ENCODE results near the gene PANX3.

PANX3 gene

GRCh38 chr11:124658501-124658900, 47.3 kb downstream of the PANX3 start:
- Histone ChIP-seq H3K27ac (ENCODE audit: low read depth, low read length) (no peak overlapping the region), H3K27me3 (ENCODE audit: control insufficient read depth, insufficient read depth, low read length) (no peaks in the 10 kb centered on the region), H3K4me3 (ENCODE audit: low read depth, low read length) (no peak overlapping the region), H3K9ac (ENCODE audit: low read length) (no peak overlapping the region), H3K4me1 (ENCODE audit: control insufficient read depth, insufficient read depth, low read length) (peaks cover 11% of the 10 kb centered on the region), H3K9me3 (ENCODE audit: control insufficient read depth, insufficient read depth, low read depth, low read length) (no peaks in the 10 kb centered on the region), H3K36me3 (ENCODE audit: control insufficient read depth, insufficient read depth, low read length) (no peaks in the 10 kb centered on the region)

- Histone ChIP-seq H3K9me3 (ENCODE audit: control insufficient read depth, insufficient read depth, low read depth, low read length) (no peaks in the 10 kb centered on the region), H3K36me3 (ENCODE audit: control insufficient read depth, insufficient read depth, low read length) (no peaks in the 10 kb centered on the region), H3K27me3 (ENCODE audit: control insufficient read depth, insufficient read depth, low read length) (no peaks in the 10 kb centered on the region), H3K27ac (ENCODE audit: low read depth, low read length) (no peak overlapping the region), H3K4me1 (ENCODE audit: control insufficient read depth, insufficient read depth, low read length) (peaks cover 11% of the 10 kb centered on the region), H3K4me3 (ENCODE audit: low read depth, low read length) (no peak overlapping the region), H3K9ac (ENCODE audit: low read length) (no peak overlapping the region)
Measured at GRCh38 chr11:124658986-124659385, 47.8 kb downstream of the PANX3 start.

- Histone ChIP-seq H3K9me3 (ENCODE audit: control insufficient read depth, insufficient read depth, low read depth, low read length) (no peaks in the 10 kb centered on the region), H3K9ac (ENCODE audit: low read length) (no peak overlapping the region), H3K27me3 (ENCODE audit: control insufficient read depth, insufficient read depth, low read length) (no peaks in the 10 kb centered on the region), H3K27ac (ENCODE audit: low read depth, low read length) (no peak overlapping the region), H3K4me1 (ENCODE audit: control insufficient read depth, insufficient read depth, low read length) (peaks cover 11% of the 10 kb centered on the region), H3K4me3 (ENCODE audit: low read depth, low read length) (no peak overlapping the region), H3K36me3 (ENCODE audit: control insufficient read depth, insufficient read depth, low read length) (no peaks in the 10 kb centered on the region)
Measured at GRCh38 chr11:124661553-124661952, 50.3 kb downstream of the PANX3 start.

- Histone ChIP-seq H3K27ac (ENCODE audit: low read depth, low read length) (no peak overlapping the region), H3K9me3 (ENCODE audit: control insufficient read depth, insufficient read depth, low read depth, low read length) (no peaks in the 10 kb centered on the region), H3K4me1 (ENCODE audit: control insufficient read depth, insufficient read depth, low read length) (peaks cover 7% of the 10 kb centered on the region; the same call in 1 of the 2 replicates), H3K27me3 (ENCODE audit: control insufficient read depth, insufficient read depth, low read length) (no peaks in the 10 kb centered on the region), H3K36me3 (ENCODE audit: control insufficient read depth, insufficient read depth, low read length) (no peaks in the 10 kb centered on the region), H3K4me3 (ENCODE audit: low read depth, low read length) (no peak overlapping the region), H3K9ac (ENCODE audit: low read length) (no peak overlapping the region)
Measured at GRCh38 chr11:124662106-124662505, 50.9 kb downstream of the PANX3 start.

- Histone ChIP-seq H3K27ac (ENCODE audit: low read depth, low read length) (no peak overlapping the region), H3K4me1 (ENCODE audit: control insufficient read depth, insufficient read depth, low read length) (no peaks in the 10 kb centered on the region), H3K27me3 (ENCODE audit: control insufficient read depth, insufficient read depth, low read length) (peaks cover 9% of the 10 kb centered on the region; the same call in 1 of the 2 replicates), H3K36me3 (ENCODE audit: control insufficient read depth, insufficient read depth, low read length) (no peaks in the 10 kb centered on the region), H3K9ac (ENCODE audit: low read length) (no peak overlapping the region), H3K9me3 (ENCODE audit: control insufficient read depth, insufficient read depth, low read depth, low read length) (no peaks in the 10 kb centered on the region), H3K4me3 (ENCODE audit: low read depth, low read length) (no peak overlapping the region)
Measured at GRCh38 chr11:124663861-124664260, 52.6 kb downstream of the PANX3 start.

GRCh38 chr11:124667601-124668000, 56.4 kb downstream of the PANX3 start:
- H3K36me3 ChIP-seq (ENCODE audit: control insufficient read depth, insufficient read depth, low read length) = no peaks in the 10 kb centered on the region
- H3K4me3 ChIP-seq (ENCODE audit: low read depth, low read length) = no peak overlapping the region
- H3K27ac ChIP-seq (ENCODE audit: low read depth, low read length) = no peak overlapping the region
- H3K4me1 ChIP-seq (ENCODE audit: control insufficient read depth, insufficient read depth, low read length) = peaks cover 2% of the 10 kb centered on the region; the same call in 1 of the 2 replicates
- H3K9me3 ChIP-seq (ENCODE audit: control insufficient read depth, insufficient read depth, low read depth, low read length) = no peaks in the 10 kb centered on the region
- H3K9ac ChIP-seq (ENCODE audit: low read length) = no peak overlapping the region
- peaks cover 23% of the 10 kb centered on the region for H3K27me3 ChIP-seq (ENCODE audit: control insufficient read depth, insufficient read depth, low read length)

GRCh38 chr11:124669193-124669592, 58.0 kb downstream of the PANX3 start:
- Histone ChIP-seq H3K9me3 (ENCODE audit: control insufficient read depth, insufficient read depth, low read depth, low read length) (no peaks in the 10 kb centered on the region), H3K36me3 (ENCODE audit: control insufficient read depth, insufficient read depth, low read length) (no peaks in the 10 kb centered on the region), H3K27me3 (ENCODE audit: control insufficient read depth, insufficient read depth, low read length) (peaks cover 32% of the 10 kb centered on the region), H3K4me1 (ENCODE audit: control insufficient read depth, insufficient read depth, low read length) (peaks cover 7% of the 10 kb centered on the region; the same call in 1 of the 2 replicates), H3K9ac (ENCODE audit: low read length) (no peak overlapping the region), H3K4me3 (ENCODE audit: low read depth, low read length) (no peak overlapping the region), H3K27ac (ENCODE audit: low read depth, low read length) (no peak overlapping the region)

All from HUES6 (cell line).